ENCODE data around the gene MYOG. TPM values are rescaled to one million over a fixed set of nuclear protein-coding genes. Genes with fewer than 3 reads are reported as not detected.

Gene MYOG
- total RNA-seq, 1 donor = not detected

DNA sequence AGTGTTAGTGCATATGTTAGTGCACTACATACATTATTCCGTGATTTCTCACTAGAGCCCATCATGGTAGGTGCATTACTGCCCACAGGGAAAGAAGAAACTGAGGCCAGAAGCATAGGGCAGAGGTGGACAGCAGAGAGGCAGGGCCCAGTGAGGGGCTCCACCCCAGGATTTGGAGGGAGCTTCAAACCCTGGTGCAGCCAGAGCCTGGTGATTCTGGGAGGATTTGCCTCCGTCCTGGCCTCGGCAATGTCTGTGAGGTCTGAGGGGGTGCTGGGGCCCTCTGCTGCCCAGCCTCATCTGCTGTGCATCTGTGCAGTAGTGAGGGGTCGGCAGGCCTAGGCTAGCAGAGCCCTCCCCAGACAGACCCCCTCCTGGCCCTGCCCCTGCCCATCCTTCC, 36.7 kb downstream of the MYOG start:
- no peak for DNase-seq (ENCODE audit: low read depth in 2 of 3, low spot score in 2 of 3)

- DNase-seq (ENCODE audit: low read depth in 2 of 3, low spot score in 2 of 3) = no peak
Observed at GRCh38 chr1:203048555-203049051, 37.2 kb downstream of the MYOG start.

DNA sequence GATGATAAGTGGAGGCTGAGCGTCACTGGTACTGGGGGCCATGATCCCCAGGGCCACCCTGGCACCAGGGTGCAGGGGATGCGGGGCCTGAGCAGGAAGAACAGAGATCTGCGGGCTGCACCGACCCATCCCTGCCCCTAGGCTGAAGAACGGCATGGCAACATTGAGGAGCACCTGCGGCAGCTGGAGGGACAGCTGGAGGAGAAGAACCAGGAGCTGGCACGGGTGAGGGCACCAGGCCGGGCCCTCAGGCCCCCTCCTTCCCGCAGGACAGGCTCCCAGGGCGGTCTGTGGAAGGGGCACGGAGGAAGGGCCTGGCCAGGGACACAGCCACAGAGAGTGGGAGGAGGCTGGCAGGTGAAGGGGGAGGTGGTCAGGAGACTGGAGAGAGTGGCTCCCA, 37.7 kb downstream of the MYOG start:
- DNase-seq (ENCODE audit: low read depth in 2 of 3, low spot score in 2 of 3) = no peak

DNA sequence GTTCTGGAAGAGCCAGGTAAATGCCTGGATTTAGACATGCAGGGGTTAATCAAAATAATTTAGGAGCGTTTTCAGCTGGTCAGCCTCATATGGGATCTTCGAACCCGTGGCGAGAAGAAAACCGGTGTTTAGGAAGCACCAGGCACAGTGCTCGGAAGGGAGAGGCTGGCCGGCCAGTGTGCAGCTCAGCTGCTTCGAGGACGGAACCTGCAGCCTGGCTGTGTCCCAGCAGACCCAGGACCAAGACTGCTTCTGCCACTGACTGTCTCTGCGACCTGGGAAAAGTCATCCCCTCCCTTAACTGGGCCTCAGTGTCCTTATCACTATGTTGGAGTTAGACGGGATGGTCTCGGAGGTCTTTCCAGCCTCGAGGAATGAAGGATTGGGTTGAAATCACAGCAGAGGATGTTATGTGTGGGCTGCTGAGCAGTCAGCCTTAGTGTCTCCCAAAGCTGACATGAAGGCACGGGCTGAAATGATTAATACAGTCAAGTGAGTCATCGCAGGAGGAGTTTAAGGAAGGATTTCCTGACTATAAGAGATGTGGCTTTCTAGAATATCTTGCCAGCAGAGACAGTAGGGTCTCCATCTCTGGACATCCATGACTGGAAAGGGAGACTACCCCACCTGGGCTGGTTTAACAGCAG, 38.7 kb downstream of the MYOG start:
- peak in 1 of 3 donors; percentile 28 for DNase-seq (ENCODE audit: low read depth in 2 of 3, low spot score in 2 of 3)

DNA sequence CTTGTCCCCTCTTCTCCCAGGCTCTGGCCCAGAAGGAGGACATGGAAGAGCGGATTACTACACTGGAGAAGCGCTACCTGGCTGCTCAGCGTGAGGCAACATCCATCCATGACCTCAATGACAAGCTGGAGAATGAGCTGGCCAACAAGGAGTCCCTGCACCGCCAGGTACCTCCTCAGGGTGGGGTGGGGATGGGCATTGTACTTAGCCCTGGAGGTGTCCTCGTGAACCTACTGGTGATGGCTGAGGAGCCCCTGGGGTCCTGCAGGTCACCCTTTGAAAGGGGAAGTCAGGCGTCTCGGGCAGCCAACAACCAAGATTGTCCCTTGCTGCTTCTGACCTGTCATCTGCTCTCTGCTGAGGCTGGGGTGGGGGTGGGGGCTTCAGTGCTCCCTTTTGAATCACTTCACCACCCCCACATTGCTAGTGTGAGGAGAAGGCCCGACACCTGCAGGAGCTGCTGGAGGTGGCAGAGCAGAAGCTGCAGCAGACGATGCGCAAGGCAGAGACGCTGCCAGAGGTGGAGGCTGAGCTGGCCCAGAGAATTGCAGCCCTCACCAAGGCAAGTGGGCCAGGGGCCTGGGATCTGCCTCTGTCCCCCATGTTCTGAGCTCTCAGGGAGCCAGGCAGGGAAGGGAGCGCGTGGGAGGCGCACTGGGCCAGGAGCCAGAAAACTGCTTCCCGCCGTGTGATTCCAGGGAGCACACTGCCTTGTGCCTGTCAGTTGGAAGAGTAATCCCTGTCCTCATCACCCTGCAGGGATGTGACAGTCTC, 39.8 kb downstream of the MYOG start:
- DNase-seq (ENCODE audit: low read depth in 2 of 3, low spot score in 2 of 3) = no peak

GRCh38 chr1:203045336-203045735, 40.5 kb downstream of the MYOG start:
- no peak for DNase-seq (ENCODE audit: low read depth in 2 of 3, low spot score in 2 of 3)

GRCh38 chr1:203044546-203045250, 41.1 kb downstream of the MYOG start:
- no peak for DNase-seq (ENCODE audit: low read depth in 2 of 3, low spot score in 2 of 3)

GRCh38 chr1:203043830-203044545, 41.8 kb downstream of the MYOG start:
- DNase-seq (ENCODE audit: low read depth in 2 of 3, low spot score in 2 of 3) = no peak

DNA sequence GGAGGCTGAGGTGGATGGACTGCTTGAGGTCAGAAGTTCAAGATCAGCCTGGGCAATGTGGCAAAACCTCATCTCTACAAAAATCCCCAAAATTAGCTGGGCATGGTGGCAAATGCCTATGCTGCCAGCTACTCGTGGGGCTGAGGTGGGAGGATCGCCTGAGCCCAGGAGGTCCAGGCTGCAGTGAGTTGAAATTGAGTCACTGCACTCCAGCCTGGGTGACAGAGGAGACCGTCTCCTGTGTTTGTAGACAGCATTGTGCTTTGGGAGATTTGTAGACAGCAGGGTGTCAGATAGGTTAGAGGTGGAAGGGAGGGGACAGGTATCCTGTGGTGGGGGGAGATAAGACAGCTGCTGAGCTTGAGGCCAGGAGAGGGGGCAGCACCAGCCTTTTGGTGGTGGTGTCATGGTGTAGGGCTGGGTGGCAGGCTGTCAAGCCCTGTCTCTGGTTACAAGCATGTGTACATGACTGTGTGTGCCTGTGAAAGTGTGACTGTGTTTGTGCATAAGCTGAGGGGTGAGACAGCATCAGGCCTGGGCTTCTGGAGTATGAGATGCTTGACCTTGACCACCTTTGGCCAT, 44.4 kb downstream of the MYOG start:
- no peak for DNase-seq (ENCODE audit: low read depth in 2 of 3, low spot score in 2 of 3)

DNA sequence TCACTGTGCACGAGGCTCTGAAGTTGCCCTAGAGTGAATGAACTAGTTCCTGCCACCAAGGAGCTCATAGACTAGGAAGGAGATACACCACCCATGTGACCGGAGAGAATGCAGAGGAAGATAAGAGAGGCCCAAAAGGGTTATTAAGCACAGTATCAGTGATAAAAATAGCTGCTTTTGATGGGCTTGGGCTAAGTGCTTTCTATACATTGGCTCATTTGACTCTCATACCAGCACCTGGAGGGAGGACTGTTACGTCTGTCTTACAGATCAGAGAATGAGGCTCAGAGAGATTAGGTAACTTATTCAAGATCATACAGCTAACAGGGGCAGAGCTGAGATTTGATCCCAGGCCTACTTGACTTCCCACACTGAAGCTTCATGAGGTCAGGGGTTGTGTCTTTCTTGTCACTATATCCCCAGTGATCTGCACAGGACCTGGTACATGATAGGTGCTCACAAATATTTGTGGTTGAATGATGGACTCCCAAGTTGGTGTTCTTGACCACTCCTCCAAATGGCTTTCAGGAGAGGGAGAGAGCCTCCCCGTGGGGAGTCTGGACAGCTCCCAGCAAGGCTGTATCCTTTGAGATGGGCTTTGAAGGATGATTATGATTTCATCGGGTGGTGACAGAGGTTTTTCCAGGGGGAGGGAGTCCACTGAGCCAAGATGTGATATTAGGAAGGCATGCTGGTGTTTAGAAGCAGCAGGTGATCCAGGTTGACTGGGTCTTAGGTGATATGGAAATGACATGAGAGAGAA, 45.1 kb downstream of the MYOG start:
- DNase-seq (ENCODE audit: low read depth in 2 of 3, low spot score in 2 of 3) = peak in 2 of 3 donors; percentile 42 to 79

DNA sequence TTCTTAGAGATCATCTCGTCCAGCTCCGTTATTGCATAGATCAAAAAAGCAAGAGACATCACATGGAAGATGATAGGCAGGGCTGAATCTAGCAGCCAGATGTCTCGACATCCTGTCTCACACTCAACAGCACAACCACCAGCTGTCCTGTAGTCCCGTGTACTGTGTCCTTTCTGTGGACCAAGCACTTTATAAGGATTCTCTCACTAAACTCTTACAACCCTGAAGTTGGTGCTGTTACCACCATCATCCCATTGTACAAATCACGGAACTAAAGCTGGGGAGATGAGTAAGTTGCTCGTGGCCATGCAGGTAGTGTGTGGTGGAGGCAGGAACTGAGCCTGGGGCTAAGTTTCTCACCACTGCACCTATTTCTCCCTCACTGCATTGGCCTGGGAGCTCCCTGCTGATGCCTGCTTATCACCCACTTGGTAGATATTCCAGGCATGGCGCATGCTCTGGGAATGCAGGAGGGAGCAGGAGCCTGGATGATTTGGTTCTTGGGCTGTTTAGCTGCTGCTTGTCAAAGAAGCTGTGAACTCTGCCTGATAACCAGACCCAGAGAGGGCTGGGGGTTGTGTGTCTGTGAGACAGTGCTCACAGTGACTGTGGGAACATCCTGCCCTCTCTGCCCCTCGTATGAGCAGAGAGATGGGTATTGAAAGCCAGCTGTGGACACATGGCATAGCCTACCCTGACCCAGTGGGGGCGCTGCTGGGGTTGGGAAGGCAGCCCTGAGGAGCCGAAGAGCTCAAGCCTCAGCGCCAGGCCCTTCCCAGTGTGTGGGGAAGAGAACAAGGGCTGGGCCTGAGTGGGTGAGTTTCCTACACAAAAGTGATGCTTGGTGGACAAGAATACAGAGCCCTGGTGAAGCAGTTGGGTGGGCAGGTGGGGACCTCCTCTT, 46.0 kb downstream of the MYOG start:
- peak in 1 of 3 donors; percentile 25 for DNase-seq (ENCODE audit: low read depth in 2 of 3, low spot score in 2 of 3)

GRCh38 chr1:203038891-203039608, 46.8 kb downstream of the MYOG start:
- peak; percentile 30 to 74 (median 52) for DNase-seq (ENCODE audit: low read depth in 2 of 3, low spot score in 2 of 3)

DNA sequence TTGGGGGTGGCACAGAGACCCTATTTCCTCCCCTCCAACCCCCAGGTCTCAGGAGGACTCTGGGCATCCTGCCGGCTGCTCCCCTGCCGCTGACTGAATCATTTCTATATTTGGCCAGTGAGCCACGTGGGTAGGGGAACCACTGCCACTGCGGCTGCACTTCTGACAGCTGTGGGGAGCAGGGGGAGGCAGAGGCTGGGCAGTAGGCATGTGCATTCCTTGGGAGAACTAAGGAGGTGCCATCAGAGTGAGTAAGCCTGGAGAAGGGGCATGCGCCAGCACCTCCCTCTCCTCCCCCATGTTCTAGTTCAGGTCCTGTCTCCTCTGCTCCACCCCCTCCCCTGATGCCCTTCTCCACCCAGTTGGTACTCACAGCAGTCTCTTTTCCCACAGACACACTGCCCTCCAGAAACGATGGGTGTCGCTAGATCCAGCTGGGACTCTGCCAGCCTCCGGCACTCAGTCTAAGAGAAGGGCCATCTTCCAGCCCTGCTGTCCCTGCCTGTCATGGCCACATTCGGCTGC, 47.5 kb downstream of the MYOG start:
- DNase-seq (ENCODE audit: low read depth in 2 of 3, low spot score in 2 of 3) = peak in 1 of 3 donors; percentile 51

DNA sequence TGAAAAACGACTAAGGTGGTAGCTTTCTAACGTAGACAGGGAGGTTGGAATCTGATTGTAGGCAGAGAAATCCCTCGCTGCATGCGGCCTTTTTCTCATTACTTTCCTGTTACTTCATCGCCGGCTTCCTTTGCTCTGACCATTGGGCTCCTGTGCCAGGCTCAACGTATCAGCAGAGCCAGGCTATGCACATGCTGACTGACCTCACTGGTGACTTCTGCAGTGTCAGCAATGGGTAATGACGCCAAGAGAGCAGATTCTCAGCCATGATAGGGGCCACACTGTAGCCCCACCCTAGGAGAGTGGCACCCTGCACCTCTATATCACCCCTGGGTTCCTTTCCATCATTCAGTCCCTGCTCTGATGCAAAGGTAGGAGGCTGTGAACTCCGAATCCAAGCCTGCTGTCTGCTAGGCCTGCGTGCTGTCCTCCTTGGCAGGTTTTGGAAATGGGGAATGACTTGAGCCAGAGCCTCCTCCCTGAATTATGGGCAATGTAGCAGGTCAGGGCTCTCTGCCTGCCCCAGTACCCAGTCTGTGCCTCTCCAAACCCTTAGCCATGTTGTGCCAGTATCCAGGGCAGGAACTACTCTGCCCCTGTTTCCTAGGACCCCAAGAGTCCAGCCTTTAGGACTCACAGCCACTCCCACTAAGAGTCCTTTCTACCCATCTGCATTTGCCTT, 48.2 kb downstream of the MYOG start:
- DNase-seq (ENCODE audit: low read depth in 2 of 3, low spot score in 2 of 3) = no peak

- no peak for DNase-seq (ENCODE audit: low read depth in 2 of 3, low spot score in 2 of 3)
Observed at GRCh38 chr1:203036537-203036936, 49.3 kb downstream of the MYOG start.

- DNase-seq (ENCODE audit: low read depth in 2 of 3, low spot score in 2 of 3) = no peak
Observed at GRCh38 chr1:203036135-203036534, 49.7 kb downstream of the MYOG start.

Measured in hematopoietic multipotent progenitor cell (in vitro differentiated cells).